ENCODE data around the gene MEI4.

DNA sequence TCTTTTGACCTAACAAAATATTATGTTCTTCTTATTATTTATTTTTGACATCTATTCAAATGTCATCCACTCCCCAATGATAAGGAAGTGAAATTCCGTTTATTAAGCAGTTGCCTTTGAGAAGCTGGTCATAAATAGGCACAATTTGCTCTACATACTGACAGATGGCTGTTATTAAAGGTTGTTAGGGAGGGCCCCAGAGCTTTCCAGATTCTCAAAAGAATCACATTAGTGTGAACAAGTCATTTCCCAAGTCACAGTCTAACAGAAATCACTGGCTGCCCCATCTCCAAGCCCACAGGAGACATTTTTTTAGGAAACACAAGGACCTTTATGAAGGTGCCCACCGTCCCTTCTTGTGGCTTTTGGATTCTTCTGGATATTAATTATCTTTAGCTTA is 172.4 kb downstream of the MEI4 start:
- TF ChIP-seq, protein P1, sequence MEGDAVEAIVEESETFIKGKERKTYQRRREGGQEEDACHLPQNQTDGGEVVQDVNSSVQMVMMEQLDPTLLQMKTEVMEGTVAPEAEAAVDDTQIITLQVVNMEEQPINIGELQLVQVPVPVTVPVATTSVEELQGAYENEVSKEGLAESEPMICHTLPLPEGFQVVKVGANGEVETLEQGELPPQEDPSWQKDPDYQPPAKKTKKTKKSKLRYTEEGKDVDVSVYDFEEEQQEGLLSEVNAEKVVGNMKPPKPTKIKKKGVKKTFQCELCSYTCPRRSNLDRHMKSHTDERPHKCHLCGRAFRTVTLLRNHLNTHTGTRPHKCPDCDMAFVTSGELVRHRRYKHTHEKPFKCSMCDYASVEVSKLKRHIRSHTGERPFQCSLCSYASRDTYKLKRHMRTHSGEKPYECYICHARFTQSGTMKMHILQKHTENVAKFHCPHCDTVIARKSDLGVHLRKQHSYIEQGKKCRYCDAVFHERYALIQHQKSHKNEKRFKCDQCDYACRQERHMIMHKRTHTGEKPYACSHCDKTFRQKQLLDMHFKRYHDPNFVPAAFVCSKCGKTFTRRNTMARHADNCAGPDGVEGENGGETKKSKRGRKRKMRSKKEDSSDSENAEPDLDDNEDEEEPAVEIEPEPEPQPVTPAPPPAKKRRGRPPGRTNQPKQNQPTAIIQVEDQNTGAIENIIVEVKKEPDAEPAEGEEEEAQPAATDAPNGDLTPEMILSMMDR (IDR thresholded peaks at IDR 0.05), result no peak
- no peak for TF ChIP-seq POLR2A (IDR thresholded peaks at IDR 0.05)
